Stimulated activated CD8-positive, alpha-beta memory T cell treated with anti-CD3 and anti-CD28 coated beads, Interleukin-2, amount 100 ng/mL, for 48 hours (primary cell): ENCODE results near the gene PGPEP1.

Experiments used
- DNase-seq, 2 donors: peaks; one replicate each; pipeline ENCODE4 v3.0.0-alpha.2; 2020; ENCODE audit warnings: low read depth in 2 of 2

Gene PGPEP1

GRCh38 chr19:18418029-18418482, 77.7 kb downstream of the PGPEP1 start:
- no peak for DNase-seq

DNA sequence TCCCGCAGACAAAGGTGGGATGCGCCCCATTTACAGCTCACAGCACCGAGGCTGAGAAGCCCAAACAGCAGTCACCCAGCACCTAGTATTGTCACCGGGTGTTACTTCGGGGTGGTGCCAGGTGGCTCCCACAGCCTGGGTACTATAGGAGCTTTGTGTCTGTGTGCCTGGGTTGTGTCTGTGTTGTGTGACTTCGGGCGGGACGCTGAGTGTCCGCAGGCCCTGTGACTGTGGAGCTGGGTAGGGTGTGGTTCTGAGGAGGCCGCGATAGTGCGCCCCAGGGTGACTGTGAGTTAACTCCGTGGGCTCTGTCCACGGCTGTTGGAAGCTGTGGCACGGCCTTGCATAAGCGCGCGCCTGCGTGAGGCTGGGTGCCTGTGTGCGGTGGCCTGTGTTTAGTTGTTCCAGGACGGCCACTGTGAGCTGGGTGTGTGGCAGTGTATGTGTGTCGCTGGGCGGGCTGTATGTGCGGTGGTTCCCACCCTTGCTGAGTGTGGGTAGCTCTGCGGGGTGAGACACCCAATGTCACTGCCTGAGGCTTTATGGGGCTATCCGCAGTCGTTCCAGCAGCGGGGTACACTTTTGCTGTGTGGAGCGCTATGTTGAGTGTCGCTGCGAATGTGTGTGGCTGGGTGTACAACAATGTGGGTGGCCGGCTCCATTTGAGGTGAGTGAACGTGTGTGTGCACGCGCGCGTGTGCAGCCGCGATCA, 78.2 kb downstream of the PGPEP1 start:
- DNase-seq = no peak

- peak; percentile 58 to 65 for DNase-seq
Measured at GRCh38 chr19:18419195-18419698, 78.8 kb downstream of the PGPEP1 start, which contains the start of gene SSBP4. SSBP4 (plus strand) TSS chr19:18419398; CDS start chr19:18419649, 251 bp downstream.
